Measurements from ENCODE around the gene USH1G.
"Not testable (repeated sequence)": the region's sequence is repeated elsewhere in the genome, so short reads cannot be mapped to it uniquely, and the experiment has no call there.

The USH1G gene

GRCh38 chr17:74918906-74919305 is 4.1 kb downstream of the USH1G start:
- H3K4me2 ChIP-seq (ENCODE audit: low read depth, low read length), result no peak overlapping the region
- H3K9me3 ChIP-seq (replicated peaks; ENCODE audit: insufficient read depth, low read length), result no peaks in the 10 kb centered on the region
- no peak overlapping the region for H3K9ac ChIP-seq (ENCODE audit: low read length)
- no peak overlapping the region for H3K27ac ChIP-seq (ENCODE audit: low read length)
- no peak overlapping the region for H3K4me3 ChIP-seq (ENCODE audit: low read length)
- no peak overlapping the region for H2AFZ ChIP-seq (ENCODE audit: low read length)
- TF ChIP-seq CTCF (IDR thresholded peaks at IDR 0.05; ENCODE audit: low read length), result no peak
- no peak for TF ChIP-seq EZH2phosphoT487 (IDR thresholded peaks at IDR 0.05; ENCODE audit: low read length)
- no peak for TF ChIP-seq EZH2 (optimal IDR thresholded peaks at IDR 0.05; ENCODE audit: low read depth, low read length)
- H3F3A ChIP-seq (ENCODE audit: insufficient read depth, low read length), result no peaks in the 10 kb centered on the region
- no peaks in the 10 kb centered on the region for H3K9me2 ChIP-seq (replicated peaks; ENCODE audit: insufficient read depth, low read length)
- no peaks in the 10 kb centered on the region for H3K36me3 ChIP-seq (replicated peaks; ENCODE audit: insufficient read depth, low read length)
- H4K20me1 ChIP-seq (ENCODE audit: insufficient read depth, low read length), result no peaks in the 10 kb centered on the region
- H3K79me2 ChIP-seq (ENCODE audit: low read length), result no peaks in the 10 kb centered on the region
- DNase-seq, result no peak
- H3K4me1 ChIP-seq (ENCODE audit: low read length), result no peaks in the 10 kb centered on the region
- peaks cover 90% of the 10 kb centered on the region for H3K27me3 ChIP-seq (replicated peaks; ENCODE audit: insufficient read depth, low read length)

GRCh38 chr17:74917430-74917829 is 5.6 kb downstream of the USH1G start:
- no peaks in the 10 kb centered on the region for H3K9me2 ChIP-seq (replicated peaks; ENCODE audit: insufficient read depth, low read length)
- no peak overlapping the region for H3K9ac ChIP-seq (ENCODE audit: low read length)
- H2AFZ ChIP-seq (ENCODE audit: low read length), result no peak overlapping the region
- H3K4me1 ChIP-seq (ENCODE audit: low read length), result no peaks in the 10 kb centered on the region
- DNase-seq, result no peak
- H3K79me2 ChIP-seq (ENCODE audit: low read length), result no peaks in the 10 kb centered on the region
- peaks cover 75% of the 10 kb centered on the region for H3K27me3 ChIP-seq (replicated peaks; ENCODE audit: insufficient read depth, low read length)
- H3K36me3 ChIP-seq (replicated peaks; ENCODE audit: insufficient read depth, low read length), result no peaks in the 10 kb centered on the region
- no peak overlapping the region for H3K4me3 ChIP-seq (ENCODE audit: low read length)
- TF ChIP-seq EZH2 (optimal IDR thresholded peaks at IDR 0.05; ENCODE audit: low read depth, low read length), result no peak
- H3K9me3 ChIP-seq (replicated peaks; ENCODE audit: insufficient read depth, low read length), result no peaks in the 10 kb centered on the region
- no peak overlapping the region for H3K4me2 ChIP-seq (ENCODE audit: low read depth, low read length)
- H3K27ac ChIP-seq (ENCODE audit: low read length), result no peak overlapping the region
- H4K20me1 ChIP-seq (ENCODE audit: insufficient read depth, low read length), result no peaks in the 10 kb centered on the region
- H3F3A ChIP-seq (ENCODE audit: insufficient read depth, low read length), result no peaks in the 10 kb centered on the region

- no peak overlapping the region for H3K4me2 ChIP-seq (ENCODE audit: low read depth, low read length)
- no peaks in the 10 kb centered on the region for H3K36me3 ChIP-seq (replicated peaks; ENCODE audit: insufficient read depth, low read length)
- H4K20me1 ChIP-seq (ENCODE audit: insufficient read depth, low read length), result no peaks in the 10 kb centered on the region
- H3K27me3 ChIP-seq (replicated peaks; ENCODE audit: insufficient read depth, low read length), result peaks cover 71% of the 10 kb centered on the region
- H3K9me2 ChIP-seq (replicated peaks; ENCODE audit: insufficient read depth, low read length), result no peaks in the 10 kb centered on the region
- H3K9me3 ChIP-seq (replicated peaks; ENCODE audit: insufficient read depth, low read length), result no peaks in the 10 kb centered on the region
- no peak for DNase-seq
- no peak overlapping the region for H3K27ac ChIP-seq (ENCODE audit: low read length)
- no peaks in the 10 kb centered on the region for H3F3A ChIP-seq (ENCODE audit: insufficient read depth, low read length)
- no peak overlapping the region for H3K4me3 ChIP-seq (ENCODE audit: low read length)
- TF ChIP-seq EZH2phosphoT487 (IDR thresholded peaks at IDR 0.05; ENCODE audit: low read length) (no peak), CTCF (IDR thresholded peaks at IDR 0.05; ENCODE audit: low read length) (no peak), EZH2 (optimal IDR thresholded peaks at IDR 0.05; ENCODE audit: low read depth, low read length) (no peak)
- H3K79me2 ChIP-seq (ENCODE audit: low read length), result no peaks in the 10 kb centered on the region
- H3K9ac ChIP-seq (ENCODE audit: low read length), result no peak overlapping the region
- no peaks in the 10 kb centered on the region for H3K4me1 ChIP-seq (ENCODE audit: low read length)
- H2AFZ ChIP-seq (ENCODE audit: low read length), result no peak overlapping the region
Observed at GRCh38 chr17:74916851-74917199, 6.2 kb downstream of the USH1G start.

GRCh38 chr17:74916136-74916850 is 6.8 kb downstream of the USH1G start:
- Histone ChIP-seq H3K9me2 (replicated peaks; ENCODE audit: insufficient read depth, low read length) (no peaks in the 10 kb centered on the region), H3K4me1 (ENCODE audit: low read length) (no peaks in the 10 kb centered on the region), H3F3A (ENCODE audit: insufficient read depth, low read length) (no peaks in the 10 kb centered on the region), H3K9me3 (replicated peaks; ENCODE audit: insufficient read depth, low read length) (no peaks in the 10 kb centered on the region), H3K27ac (ENCODE audit: low read length) (no peak overlapping the region), H3K27me3 (replicated peaks; ENCODE audit: insufficient read depth, low read length) (peaks cover 66% of the 10 kb centered on the region), H3K9ac (ENCODE audit: low read length) (no peak overlapping the region), H3K4me2 (ENCODE audit: low read depth, low read length) (no peak overlapping the region), H3K79me2 (ENCODE audit: low read length) (no peaks in the 10 kb centered on the region), H2AFZ (ENCODE audit: low read length) (no peak overlapping the region), H3K4me3 (ENCODE audit: low read length) (no peak overlapping the region), H4K20me1 (ENCODE audit: insufficient read depth, low read length) (no peaks in the 10 kb centered on the region), H3K36me3 (replicated peaks; ENCODE audit: insufficient read depth, low read length) (no peaks in the 10 kb centered on the region)
- no peak for DNase-seq
- TF ChIP-seq EZH2phosphoT487 (IDR thresholded peaks at IDR 0.05; ENCODE audit: low read length) (no peak), CTCF (IDR thresholded peaks at IDR 0.05; ENCODE audit: low read length) (no peak), EZH2 (optimal IDR thresholded peaks at IDR 0.05; ENCODE audit: low read depth, low read length) (no peak)

- H3K79me2 ChIP-seq (ENCODE audit: low read length); H3K4me3 ChIP-seq (ENCODE audit: low read length); H3K36me3 ChIP-seq (replicated peaks; ENCODE audit: insufficient read depth, low read length); H3K27ac ChIP-seq (ENCODE audit: low read length); H3F3A ChIP-seq (ENCODE audit: insufficient read depth, low read length); H3K9ac ChIP-seq (ENCODE audit: low read length); DNase-seq; H3K9me2 ChIP-seq (replicated peaks; ENCODE audit: insufficient read depth, low read length); H4K20me1 ChIP-seq (ENCODE audit: insufficient read depth, low read length); H3K4me2 ChIP-seq (ENCODE audit: low read depth, low read length); H2AFZ ChIP-seq (ENCODE audit: low read length); H3K4me1 ChIP-seq (ENCODE audit: low read length); H3K9me3 ChIP-seq (replicated peaks; ENCODE audit: insufficient read depth, low read length): not testable (repeated sequence)
- H3K27me3 ChIP-seq (replicated peaks; ENCODE audit: insufficient read depth, low read length), result peaks cover 27% of the 10 kb centered on the region
Observed at GRCh38 chr17:74911423-74911822, 11.6 kb downstream of the USH1G start.

Measured in MM.1S (cell line).